ENCODE data around the gene MAPK1. TPM values are rescaled to one million over a fixed set of nuclear protein-coding genes. Genes with fewer than 3 reads are reported as not detected.

MAPK1 gene
- total RNA-seq, 4 donors from 2014 or later: 36.0 to 57.6 (median 45.0) TPM

DNA sequence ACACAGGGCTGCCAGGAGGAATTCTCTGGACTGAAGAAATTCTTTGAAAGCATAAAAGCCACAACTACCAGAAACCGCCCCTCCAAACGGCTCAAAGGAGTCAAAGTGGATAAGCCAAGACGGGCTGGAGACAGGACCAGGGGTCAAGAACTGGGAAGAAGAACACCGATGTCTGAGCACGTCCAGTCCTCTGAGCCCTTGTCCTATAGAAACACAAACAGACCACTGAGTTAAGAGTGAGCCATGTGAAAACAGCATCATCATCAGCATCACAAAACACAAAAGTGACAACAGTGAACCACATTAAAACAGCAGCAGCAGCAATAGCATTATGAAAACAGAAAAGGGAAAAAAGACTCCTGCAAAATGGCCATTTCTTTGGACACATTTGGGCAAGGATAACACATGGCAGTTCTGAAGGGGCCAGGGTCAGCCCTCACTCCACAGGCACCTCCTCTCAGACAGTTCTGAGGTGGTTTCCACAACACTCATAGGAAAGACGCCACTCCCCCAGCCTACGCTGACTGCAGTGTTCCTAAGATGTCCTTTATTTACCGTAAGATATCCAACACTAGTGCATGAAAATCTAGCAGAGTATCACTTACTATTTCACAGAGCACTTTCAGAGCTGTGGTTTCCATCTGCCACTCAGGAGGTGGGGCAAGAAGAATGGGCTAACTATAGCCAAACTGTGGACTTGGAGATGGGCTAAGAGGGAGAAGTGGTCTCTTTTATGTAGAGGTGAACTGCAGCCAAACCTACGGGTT, 103.2 kb downstream of the MAPK1 start:
- Histone ChIP-seq H3K4me1 (peaks cover 0 to 8% (median 0%) of the 10 kb centered on the region in 3 donors), H3K27me3 (no peaks in the 10 kb centered on the region), H3K4me3 (no peak overlapping the region), H3K27ac (peak overlapping the region in 1 of 4 donors; percentile 3), H3K36me3 (peaks cover 10 to 98% (median 24%) of the 10 kb centered on the region in 3 donors), H3K9me3 (no peaks in the 10 kb centered on the region)
- no peak for TF ChIP-seq POLR2A (IDR thresholded peaks at IDR 0.05)
- TF ChIP-seq, protein P1, sequence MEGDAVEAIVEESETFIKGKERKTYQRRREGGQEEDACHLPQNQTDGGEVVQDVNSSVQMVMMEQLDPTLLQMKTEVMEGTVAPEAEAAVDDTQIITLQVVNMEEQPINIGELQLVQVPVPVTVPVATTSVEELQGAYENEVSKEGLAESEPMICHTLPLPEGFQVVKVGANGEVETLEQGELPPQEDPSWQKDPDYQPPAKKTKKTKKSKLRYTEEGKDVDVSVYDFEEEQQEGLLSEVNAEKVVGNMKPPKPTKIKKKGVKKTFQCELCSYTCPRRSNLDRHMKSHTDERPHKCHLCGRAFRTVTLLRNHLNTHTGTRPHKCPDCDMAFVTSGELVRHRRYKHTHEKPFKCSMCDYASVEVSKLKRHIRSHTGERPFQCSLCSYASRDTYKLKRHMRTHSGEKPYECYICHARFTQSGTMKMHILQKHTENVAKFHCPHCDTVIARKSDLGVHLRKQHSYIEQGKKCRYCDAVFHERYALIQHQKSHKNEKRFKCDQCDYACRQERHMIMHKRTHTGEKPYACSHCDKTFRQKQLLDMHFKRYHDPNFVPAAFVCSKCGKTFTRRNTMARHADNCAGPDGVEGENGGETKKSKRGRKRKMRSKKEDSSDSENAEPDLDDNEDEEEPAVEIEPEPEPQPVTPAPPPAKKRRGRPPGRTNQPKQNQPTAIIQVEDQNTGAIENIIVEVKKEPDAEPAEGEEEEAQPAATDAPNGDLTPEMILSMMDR (IDR thresholded peaks at IDR 0.05): no peak
- DNase-seq: no peak
- 75 to 78% methylated on average over 9 of the region's 9 CpGs for WGBS, 2 donors
- intact Hi-C loops (cut with DNase I): no loop called here

GRCh38 chr22:21762712-21763581, 104.5 kb downstream of the MAPK1 start:
- 36 to 47% methylated on average over 13 of the region's 13 CpGs for WGBS, 2 donors
- no peak for TF ChIP-seq POLR2A (IDR thresholded peaks at IDR 0.05)
- TF ChIP-seq, protein P1 (IDR thresholded peaks at IDR 0.05): no peak
- no peaks in the 10 kb centered on the region for H3K9me3 ChIP-seq
- H3K36me3 ChIP-seq: peaks cover 10 to 98% (median 21%) of the 10 kb centered on the region in 3 donors
- no peak overlapping the region for H3K4me3 ChIP-seq
- peaks cover 0 to 11% (median 0%) of the 10 kb centered on the region in 3 donors for H3K4me1 ChIP-seq
- H3K27me3 ChIP-seq: no peaks in the 10 kb centered on the region
- peak overlapping the region in 1 of 4 donors; percentile 1 for H3K27ac ChIP-seq
- no peak for DNase-seq
- intact Hi-C loops (cut with DNase I): no loop called here

- Histone ChIP-seq H3K27me3 (no peaks in the 10 kb centered on the region), H3K27ac (peak overlapping the region in 1 of 4 donors; percentile 1), H3K4me3 (no peak overlapping the region), H3K9me3 (no peaks in the 10 kb centered on the region), H3K36me3 (peaks cover 10 to 98% (median 18%) of the 10 kb centered on the region in 3 donors), H3K4me1 (peaks cover 0 to 11% (median 0%) of the 10 kb centered on the region in 3 donors)
- WGBS, 2 donors: 92 to 94% methylated on average over 11 to 14 of the region's 15 CpGs
- intact Hi-C loops (cut with DNase I): no loop called here
- no peak for DNase-seq
- TF ChIP-seq, protein P1 (IDR thresholded peaks at IDR 0.05): no peak
- TF ChIP-seq POLR2A (IDR thresholded peaks at IDR 0.05): no peak
These were observed 105.3 kb downstream of the MAPK1 start for GRCh38 chr22:21761994-21762680.

DNA sequence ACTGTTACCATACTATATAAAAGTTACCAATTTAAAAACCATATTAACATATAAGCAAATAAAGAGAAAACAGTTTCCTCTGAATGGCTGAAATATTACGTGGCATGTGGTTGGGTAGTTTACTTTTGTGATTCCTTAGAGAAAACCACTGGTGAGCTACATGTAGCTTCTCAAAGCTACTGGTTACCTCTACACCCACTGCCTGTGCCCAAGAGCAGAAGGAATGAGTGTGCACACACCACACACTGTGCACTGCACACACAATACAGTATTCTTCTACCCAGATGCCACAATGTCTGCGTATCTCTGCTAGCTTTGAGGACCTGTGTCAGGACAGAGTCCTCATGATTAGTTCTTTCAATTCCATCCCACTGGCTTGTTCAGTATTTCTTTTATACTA, 106.4 kb downstream of the MAPK1 start:
- TF ChIP-seq, protein P1 (IDR thresholded peaks at IDR 0.05): no peak
- TF ChIP-seq POLR2A (IDR thresholded peaks at IDR 0.05): no peak
- H3K36me3 ChIP-seq: peaks cover 6 to 95% (median 7%) of the 10 kb centered on the region in 3 donors
- WGBS, 2 donors: 86% methylated on average over 2 of the region's 2 CpGs
- no peak overlapping the region for H3K27ac ChIP-seq
- intact Hi-C loops (cut with DNase I): no loop called here
- H3K27me3 ChIP-seq: no peaks in the 10 kb centered on the region
- no peaks in the 10 kb centered on the region for H3K9me3 ChIP-seq
- DNase-seq: no peak
- peaks cover 0 to 11% (median 0%) of the 10 kb centered on the region in 3 donors for H3K4me1 ChIP-seq
- H3K4me3 ChIP-seq: no peak overlapping the region

Measured in esophagus squamous epithelium (tissue), 5 donors.